Measurements from ENCODE around the gene FAM234B.
A peak's percentile ranks its signal among the peaks of the same experiment; 100 is the strongest.
"Not testable (repeated sequence)": the region's sequence is repeated elsewhere in the genome, so short reads cannot be mapped to it uniquely, and the experiment has no call there.

Gene FAM234B

DNA sequence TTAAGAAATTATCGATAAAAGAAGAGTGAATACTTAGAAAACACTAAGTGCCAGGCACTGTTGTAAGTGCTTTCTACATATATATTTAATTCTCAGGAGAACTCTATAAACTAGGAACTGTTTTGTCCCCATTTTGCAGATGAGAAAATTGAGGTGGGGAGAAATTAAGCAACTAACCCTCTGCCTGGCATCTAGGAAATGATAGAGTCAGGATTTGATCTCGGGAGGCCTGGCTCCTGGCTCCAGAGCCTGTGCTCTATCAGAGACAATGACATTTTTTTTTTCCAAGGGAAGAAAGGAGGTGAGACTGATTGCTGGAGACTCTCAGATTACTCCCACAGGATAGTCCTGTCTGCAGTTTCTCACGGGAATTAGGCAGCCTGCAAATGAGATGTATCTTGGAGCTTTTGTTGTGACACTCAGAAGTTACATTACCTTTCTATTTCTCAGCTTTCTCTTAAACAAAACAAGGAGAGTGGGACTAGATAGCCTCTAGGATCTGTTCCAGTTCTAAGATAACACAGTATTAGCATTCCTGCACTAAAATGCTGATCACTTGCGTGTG lies 1.4 kb upstream of the FAM234B start:
- H3K27ac ChIP-seq (ENCODE audit: low read length) = no peak overlapping the region

GRCh38 chr12:13044906-13045299 lies 722 bp downstream of the FAM234B start:
- Histone ChIP-seq H3K4me3 (ENCODE audit: low read length) (peak overlapping the region; percentile 79), H3K9me3 (ENCODE audit: control insufficient read depth, low read depth, low read length) (no peaks in the 10 kb centered on the region), H3K36me3 (ENCODE audit: control insufficient read depth, low read depth, low read length) (no peaks in the 10 kb centered on the region), H3K27ac (ENCODE audit: low read length) (no peak overlapping the region), H3K4me1 (ENCODE audit: control insufficient read depth, low read depth, low read length) (peaks cover 10% of the 10 kb centered on the region), H3K27me3 (ENCODE audit: control insufficient read depth, insufficient read depth, low read length) (peaks cover 7% of the 10 kb centered on the region), H3K9ac (ENCODE audit: low read length) (peak overlapping the region; percentile 50)

More for the DNA sequence above, 1.4 kb upstream of the FAM234B start:
- Histone ChIP-seq H3K4me3 (ENCODE audit: low read length) (no peak overlapping the region), H3K4me1 (ENCODE audit: control insufficient read depth, low read depth, low read length) (peaks cover 5% of the 10 kb centered on the region), H3K27me3 (ENCODE audit: control insufficient read depth, insufficient read depth, low read length) (peaks cover 7% of the 10 kb centered on the region), H3K9ac (ENCODE audit: low read length) (no peak overlapping the region), H3K9me3 (ENCODE audit: control insufficient read depth, low read depth, low read length) (no peaks in the 10 kb centered on the region), H3K36me3 (ENCODE audit: control insufficient read depth, low read depth, low read length) (no peaks in the 10 kb centered on the region)

GRCh38 chr12:13045816-13046215 lies 1.6 kb downstream of the FAM234B start:
- H3K9ac ChIP-seq (ENCODE audit: low read length) = no peak overlapping the region

DNA sequence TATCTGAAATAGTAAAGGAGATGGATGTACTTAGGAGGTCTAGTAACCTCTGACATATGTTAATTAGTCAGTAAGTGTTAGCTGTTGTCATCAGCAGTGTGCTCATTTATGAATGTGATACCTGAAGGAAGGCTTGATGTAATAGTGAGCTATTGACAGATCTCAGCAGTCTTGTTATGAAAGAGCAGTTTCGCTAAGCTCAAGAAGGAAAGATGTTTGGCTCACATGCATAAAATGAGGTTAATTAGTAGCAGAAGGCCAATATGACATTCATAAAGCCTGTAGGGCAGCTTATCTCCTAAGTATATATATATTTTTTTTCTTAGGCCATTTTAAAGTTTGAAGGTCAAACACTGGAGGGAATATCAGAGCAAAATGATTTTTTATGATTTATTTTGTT lies 2.8 kb downstream of the FAM234B start:
- Histone ChIP-seq H3K9me3 (ENCODE audit: control insufficient read depth, low read depth, low read length) (no peaks in the 10 kb centered on the region), H3K4me3 (ENCODE audit: low read length) (no peak overlapping the region), H3K9ac (ENCODE audit: low read length) (no peak overlapping the region), H3K36me3 (ENCODE audit: control insufficient read depth, low read depth, low read length) (no peaks in the 10 kb centered on the region), H3K27ac (ENCODE audit: low read length) (no peak overlapping the region), H3K27me3 (ENCODE audit: control insufficient read depth, insufficient read depth, low read length) (peaks cover 7% of the 10 kb centered on the region), H3K4me1 (ENCODE audit: control insufficient read depth, low read depth, low read length) (peaks cover 16% of the 10 kb centered on the region)

More at GRCh38 chr12:13045816-13046215, 1.6 kb downstream of the FAM234B start:
- H3K4me1 ChIP-seq (ENCODE audit: control insufficient read depth, low read depth, low read length) = peaks cover 16% of the 10 kb centered on the region
- H3K4me3 ChIP-seq (ENCODE audit: low read length) = no peak overlapping the region
- H3K27ac ChIP-seq (ENCODE audit: low read length) = no peak overlapping the region
- H3K27me3 ChIP-seq (ENCODE audit: control insufficient read depth, insufficient read depth, low read length) = peaks cover 7% of the 10 kb centered on the region
- H3K9me3 ChIP-seq (ENCODE audit: control insufficient read depth, low read depth, low read length) = no peaks in the 10 kb centered on the region
- no peaks in the 10 kb centered on the region for H3K36me3 ChIP-seq (ENCODE audit: control insufficient read depth, low read depth, low read length)

DNA sequence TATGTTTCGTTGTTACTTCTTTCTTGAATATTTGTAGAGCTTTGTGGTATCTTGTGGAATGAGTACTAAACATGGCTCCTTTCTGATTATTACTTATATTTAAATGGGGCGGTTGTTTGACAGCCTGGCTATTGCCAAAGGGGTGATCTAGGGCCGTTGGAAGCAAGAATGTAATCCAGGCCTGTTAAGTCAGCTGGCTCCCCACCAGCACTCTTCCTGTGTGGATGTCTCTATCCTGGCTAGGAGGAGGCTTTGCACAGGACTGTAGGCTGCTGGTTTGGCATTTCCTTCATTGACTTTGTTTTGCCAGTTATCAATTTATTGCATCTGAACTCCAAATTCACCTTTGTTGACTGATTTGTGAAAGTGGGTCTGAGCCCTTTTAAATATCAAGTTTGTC lies 5.6 kb downstream of the FAM234B start:
- no peaks in the 10 kb centered on the region for H3K27me3 ChIP-seq (ENCODE audit: control insufficient read depth, insufficient read depth, low read length)
- H3K9ac ChIP-seq (ENCODE audit: low read length) = no peak overlapping the region
- H3K27ac ChIP-seq (ENCODE audit: low read length) = no peak overlapping the region
- H3K4me3 ChIP-seq (ENCODE audit: low read length) = no peak overlapping the region
- H3K36me3 ChIP-seq (ENCODE audit: control insufficient read depth, low read depth, low read length) = no peaks in the 10 kb centered on the region
- H3K9me3 ChIP-seq (ENCODE audit: control insufficient read depth, low read depth, low read length) = peaks cover 10% of the 10 kb centered on the region
- peaks cover 11% of the 10 kb centered on the region for H3K4me1 ChIP-seq (ENCODE audit: control insufficient read depth, low read depth, low read length)

DNA sequence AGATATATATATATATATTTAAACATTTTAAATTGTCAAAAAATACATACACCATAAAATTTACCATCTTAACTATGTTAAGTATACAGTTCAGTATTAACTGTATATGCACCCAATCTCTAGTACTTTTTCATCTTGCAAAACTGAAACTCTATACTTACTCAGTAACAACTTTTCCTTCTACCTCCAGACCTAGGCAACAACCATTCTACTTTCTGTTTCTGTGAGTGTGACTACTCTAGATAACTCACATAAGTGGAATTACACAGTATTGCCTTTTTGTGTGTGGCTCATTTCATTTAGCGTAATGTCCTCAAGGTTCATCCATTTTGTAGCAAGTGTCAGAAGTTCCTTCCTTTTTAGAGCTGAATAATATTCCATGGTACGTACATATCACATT lies 8.2 kb downstream of the FAM234B start:
- H3K36me3 ChIP-seq (ENCODE audit: control insufficient read depth, low read depth, low read length) = no peaks in the 10 kb centered on the region
- no peak overlapping the region for H3K9ac ChIP-seq (ENCODE audit: low read length)
- peaks cover 10% of the 10 kb centered on the region for H3K9me3 ChIP-seq (ENCODE audit: control insufficient read depth, low read depth, low read length)
- H3K27ac ChIP-seq (ENCODE audit: low read length) = no peak overlapping the region
- H3K4me1 ChIP-seq (ENCODE audit: control insufficient read depth, low read depth, low read length) = peaks cover 14% of the 10 kb centered on the region
- H3K27me3 ChIP-seq (ENCODE audit: control insufficient read depth, insufficient read depth, low read length) = no peaks in the 10 kb centered on the region
- no peak overlapping the region for H3K4me3 ChIP-seq (ENCODE audit: low read length)

DNA sequence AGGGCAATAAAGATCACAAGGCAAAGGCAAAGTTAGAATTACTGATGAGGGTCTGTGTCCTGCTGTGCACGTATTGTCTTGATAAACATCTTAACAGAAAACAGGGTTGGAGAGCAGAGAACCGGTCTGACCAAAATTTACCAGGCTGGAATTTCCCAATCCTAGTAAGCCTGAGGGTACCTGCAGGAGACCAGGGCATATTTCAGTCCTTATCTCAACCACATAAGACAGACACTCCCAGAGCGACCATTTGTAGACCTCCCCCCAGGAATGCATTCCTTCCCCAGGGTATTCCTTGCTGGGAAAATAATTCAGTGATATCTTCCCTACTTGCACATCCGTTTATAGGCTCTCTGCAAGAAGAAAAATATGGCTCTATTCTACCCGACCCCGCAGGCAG lies 9.4 kb downstream of the FAM234B start:
- not testable (repeated sequence) for H3K9ac ChIP-seq (ENCODE audit: low read length); H3K36me3 ChIP-seq (ENCODE audit: control insufficient read depth, low read depth, low read length); H3K27me3 ChIP-seq (ENCODE audit: control insufficient read depth, insufficient read depth, low read length); H3K4me3 ChIP-seq (ENCODE audit: low read length); H3K27ac ChIP-seq (ENCODE audit: low read length)
- Histone ChIP-seq H3K4me1 (ENCODE audit: control insufficient read depth, low read depth, low read length) (peaks cover 14% of the 10 kb centered on the region), H3K9me3 (ENCODE audit: control insufficient read depth, low read depth, low read length) (peaks cover 10% of the 10 kb centered on the region)

- H3K4me1 ChIP-seq (ENCODE audit: control insufficient read depth, low read depth, low read length) = no peaks in the 10 kb centered on the region
- H3K9me3 ChIP-seq (ENCODE audit: control insufficient read depth, low read depth, low read length) = no peaks in the 10 kb centered on the region
- peaks cover 36% of the 10 kb centered on the region for H3K36me3 ChIP-seq (ENCODE audit: control insufficient read depth, low read depth, low read length)
- H3K27me3 ChIP-seq (ENCODE audit: control insufficient read depth, insufficient read depth, low read length) = no peaks in the 10 kb centered on the region
- no peak overlapping the region for H3K4me3 ChIP-seq (ENCODE audit: low read length)
- H3K9ac ChIP-seq (ENCODE audit: low read length) = no peak overlapping the region
- no peak overlapping the region for H3K27ac ChIP-seq (ENCODE audit: low read length)
These were observed 16.4 kb downstream of the FAM234B start for GRCh38 chr12:13060581-13060980.

- H3K27me3 ChIP-seq (ENCODE audit: control insufficient read depth, insufficient read depth, low read length) = no peaks in the 10 kb centered on the region
- no peak overlapping the region for H3K4me3 ChIP-seq (ENCODE audit: low read length)
- H3K4me1 ChIP-seq (ENCODE audit: control insufficient read depth, low read depth, low read length) = no peaks in the 10 kb centered on the region
- H3K9me3 ChIP-seq (ENCODE audit: control insufficient read depth, low read depth, low read length) = no peaks in the 10 kb centered on the region
- H3K9ac ChIP-seq (ENCODE audit: low read length) = no peak overlapping the region
- H3K27ac ChIP-seq (ENCODE audit: low read length) = no peak overlapping the region
- peaks cover 36% of the 10 kb centered on the region for H3K36me3 ChIP-seq (ENCODE audit: control insufficient read depth, low read depth, low read length)
These were observed 17.2 kb downstream of the FAM234B start for GRCh38 chr12:13061377-13061776.

DNA sequence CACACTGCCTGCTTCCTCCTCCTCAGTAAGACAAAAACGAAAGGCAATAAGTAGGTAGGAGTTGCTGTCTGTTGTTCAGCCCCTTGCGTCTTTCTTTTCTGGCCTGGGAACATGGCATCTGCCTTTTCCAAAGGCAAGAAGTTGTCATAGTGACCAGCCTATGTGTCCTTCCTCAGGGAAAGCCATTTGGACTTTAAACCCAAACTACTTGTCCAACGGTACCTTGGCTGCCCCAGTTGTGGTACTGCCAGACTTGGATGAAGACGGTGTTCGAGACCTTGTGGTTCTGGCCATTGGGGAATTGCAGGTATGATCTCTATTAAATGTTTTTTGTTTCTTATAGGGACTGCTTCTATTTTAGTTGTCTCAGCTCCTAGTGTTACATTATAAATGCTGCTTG lies 18.5 kb downstream of the FAM234B start:
- Histone ChIP-seq H3K36me3 (ENCODE audit: control insufficient read depth, low read depth, low read length) (peaks cover 36% of the 10 kb centered on the region), H3K4me3 (ENCODE audit: low read length) (no peak overlapping the region), H3K9ac (ENCODE audit: low read length) (no peak overlapping the region), H3K4me1 (ENCODE audit: control insufficient read depth, low read depth, low read length) (no peaks in the 10 kb centered on the region), H3K27me3 (ENCODE audit: control insufficient read depth, insufficient read depth, low read length) (no peaks in the 10 kb centered on the region), H3K27ac (ENCODE audit: low read length) (no peak overlapping the region), H3K9me3 (ENCODE audit: control insufficient read depth, low read depth, low read length) (no peaks in the 10 kb centered on the region)

GRCh38 chr12:13066014-13066413 lies 21.8 kb downstream of the FAM234B start:
- Histone ChIP-seq H3K4me3 (ENCODE audit: low read length) (no peak overlapping the region), H3K27me3 (ENCODE audit: control insufficient read depth, insufficient read depth, low read length) (no peaks in the 10 kb centered on the region), H3K9ac (ENCODE audit: low read length) (no peak overlapping the region), H3K9me3 (ENCODE audit: control insufficient read depth, low read depth, low read length) (no peaks in the 10 kb centered on the region), H3K27ac (ENCODE audit: low read length) (no peak overlapping the region), H3K36me3 (ENCODE audit: control insufficient read depth, low read depth, low read length) (peaks cover 29% of the 10 kb centered on the region), H3K4me1 (ENCODE audit: control insufficient read depth, low read depth, low read length) (no peaks in the 10 kb centered on the region)

- Histone ChIP-seq H3K27ac (ENCODE audit: low read length) (no peak overlapping the region), H3K9ac (ENCODE audit: low read length) (no peak overlapping the region), H3K4me1 (ENCODE audit: control insufficient read depth, low read depth, low read length) (no peaks in the 10 kb centered on the region), H3K9me3 (ENCODE audit: control insufficient read depth, low read depth, low read length) (no peaks in the 10 kb centered on the region), H3K4me3 (ENCODE audit: low read length) (no peak overlapping the region), H3K27me3 (ENCODE audit: control insufficient read depth, insufficient read depth, low read length) (no peaks in the 10 kb centered on the region), H3K36me3 (ENCODE audit: control insufficient read depth, low read depth, low read length) (peaks cover 27% of the 10 kb centered on the region)
These were observed 22.3 kb downstream of the FAM234B start for GRCh38 chr12:13066459-13066858.
